GM12892 (cell line): ENCODE data around the gene CCDC158.
A peak's percentile ranks its signal among the peaks of the same experiment; 100 is the strongest.
"Not testable (repeated sequence)": the region's sequence is repeated elsewhere in the genome, so short reads cannot be mapped to it uniquely, and the experiment has no call there.

Source experiments
- DNase-seq: peaks from one replicate; pipeline ENCODE4 v3.0.0; 2011; ENCODE audit not compliant: insufficient read length
- FAIRE-seq: peaks from 2 replicates; lab custom pipeline; 2011; peaks lifted over from hg19 to GRCh38; lab: Jason Lieb, UNC
- POLR2A ChIP-seq: IDR thresholded peaks from 2 replicates; pipeline ENCODE4 v1.6.1; 2011; ENCODE audit warnings: low read depth, low read length, control low read depth
- POLR2AphosphoS5 ChIP-seq: IDR thresholded peaks from 2 replicates; pipeline ENCODE4 v1.6.1; 2011; ENCODE audit warnings: low read depth, low read length, control low read depth
- TAF1 ChIP-seq: IDR thresholded peaks from 2 replicates; pipeline ENCODE4 v1.6.1; 2011; ENCODE audit warnings: low read depth, mild to moderate bottlenecking, control low read depth, low read length, borderline replicate concordance

CCDC158 gene

DNA sequence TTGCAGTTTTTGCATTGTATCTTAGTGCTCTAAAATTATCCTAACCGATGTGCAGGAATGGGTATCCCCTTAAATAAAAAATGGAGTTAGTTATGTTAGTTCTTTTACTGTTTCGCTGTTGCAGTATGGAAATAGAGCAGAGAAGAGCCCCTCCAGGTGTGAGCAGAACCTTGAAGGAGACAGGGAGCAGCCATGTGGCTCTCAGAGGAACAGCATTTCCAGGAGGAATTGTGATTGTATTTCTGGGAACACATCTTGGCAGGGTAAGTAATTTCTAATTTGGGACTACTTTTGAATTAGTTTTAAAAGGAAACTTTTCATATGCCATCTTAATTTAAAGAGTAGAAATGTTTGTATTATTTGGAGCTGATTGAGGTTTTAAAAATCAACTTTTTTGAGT is 5.3 kb upstream of the CCDC158 start:
- no peak for FAIRE-seq
- no peak for DNase-seq
- TF ChIP-seq POLR2A (no peak), POLR2AphosphoS5 (no peak), TAF1 (no peak)

DNA sequence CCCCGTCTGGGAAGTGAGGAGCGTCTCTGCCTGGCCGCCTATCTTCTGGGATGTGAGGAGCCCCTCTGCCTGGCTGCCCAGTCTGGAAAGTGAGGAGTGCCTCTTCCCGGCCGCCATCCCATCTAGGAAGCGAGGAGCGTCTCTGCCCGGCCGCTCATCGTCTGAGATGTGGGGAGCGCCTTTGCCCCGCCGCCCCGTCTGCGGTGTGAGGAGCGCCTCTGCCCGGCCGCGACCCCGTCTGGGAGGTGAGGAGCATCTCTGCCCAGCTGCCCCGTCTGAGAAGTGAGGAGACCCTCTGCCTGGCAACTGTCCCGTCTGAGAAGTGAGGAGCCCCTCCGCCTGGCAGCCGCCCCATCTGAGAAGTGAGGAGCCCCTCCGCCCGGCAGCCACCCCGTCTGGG is 2.2 kb upstream of the CCDC158 start:
- not testable (repeated sequence) for FAIRE-seq, DNase-seq

DNA sequence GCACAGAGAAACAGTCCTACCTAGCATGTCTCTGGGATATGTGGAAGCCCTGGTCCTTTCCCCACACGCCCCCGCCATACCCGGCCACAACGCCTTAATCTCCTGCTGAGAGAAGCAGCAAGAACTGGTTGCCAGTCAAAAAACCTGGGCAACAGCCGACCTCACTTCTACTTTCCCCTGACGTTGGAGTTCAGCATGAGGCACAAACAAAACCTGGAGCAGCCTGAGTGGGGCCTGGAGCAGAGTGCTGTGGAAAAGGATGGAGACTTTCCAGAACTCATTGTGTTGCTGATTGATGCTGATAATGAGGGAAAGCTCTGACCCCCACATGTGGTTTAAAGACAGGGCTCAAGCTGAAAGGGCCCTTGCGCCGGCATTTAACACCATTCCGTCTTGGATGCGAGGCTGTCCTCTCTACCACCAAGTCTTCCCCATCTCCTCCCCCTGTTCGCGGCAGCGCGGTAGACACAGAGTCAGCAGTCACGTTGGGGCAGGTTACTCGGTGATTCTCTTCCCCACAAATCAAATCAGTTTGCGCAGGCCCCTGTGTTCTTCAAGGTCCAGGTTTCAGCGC is 666 bp downstream of the CCDC158 start:
- DNase-seq (no peak), FAIRE-seq (no peak)
- no peak for TF ChIP-seq POLR2A
- TF ChIP-seq TAF1 = no peak
- no peak for TF ChIP-seq POLR2AphosphoS5

DNA sequence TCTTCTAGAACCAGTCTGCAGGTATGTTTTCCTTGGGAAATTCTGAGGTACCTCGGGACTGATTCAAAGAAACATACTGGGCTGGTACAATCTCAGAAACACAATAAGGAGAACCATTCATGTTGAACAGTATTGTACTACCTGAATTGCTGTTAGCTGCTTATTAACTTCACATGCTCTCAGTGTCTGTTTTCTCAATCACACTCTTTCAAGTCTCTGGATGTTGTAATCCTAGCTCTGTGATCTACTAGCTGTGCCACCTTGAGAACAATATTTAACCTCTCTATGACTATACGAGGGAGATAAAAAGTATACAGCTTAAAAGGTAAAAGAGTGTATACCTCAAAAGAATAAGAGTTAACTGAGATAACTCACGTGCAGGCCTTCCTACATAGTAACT is 10.3 kb downstream of the CCDC158 start:
- no peak for DNase-seq
- TF ChIP-seq TAF1 = no peak
- no peak for TF ChIP-seq POLR2A
- TF ChIP-seq POLR2AphosphoS5 = no peak
- FAIRE-seq = no peak

DNA sequence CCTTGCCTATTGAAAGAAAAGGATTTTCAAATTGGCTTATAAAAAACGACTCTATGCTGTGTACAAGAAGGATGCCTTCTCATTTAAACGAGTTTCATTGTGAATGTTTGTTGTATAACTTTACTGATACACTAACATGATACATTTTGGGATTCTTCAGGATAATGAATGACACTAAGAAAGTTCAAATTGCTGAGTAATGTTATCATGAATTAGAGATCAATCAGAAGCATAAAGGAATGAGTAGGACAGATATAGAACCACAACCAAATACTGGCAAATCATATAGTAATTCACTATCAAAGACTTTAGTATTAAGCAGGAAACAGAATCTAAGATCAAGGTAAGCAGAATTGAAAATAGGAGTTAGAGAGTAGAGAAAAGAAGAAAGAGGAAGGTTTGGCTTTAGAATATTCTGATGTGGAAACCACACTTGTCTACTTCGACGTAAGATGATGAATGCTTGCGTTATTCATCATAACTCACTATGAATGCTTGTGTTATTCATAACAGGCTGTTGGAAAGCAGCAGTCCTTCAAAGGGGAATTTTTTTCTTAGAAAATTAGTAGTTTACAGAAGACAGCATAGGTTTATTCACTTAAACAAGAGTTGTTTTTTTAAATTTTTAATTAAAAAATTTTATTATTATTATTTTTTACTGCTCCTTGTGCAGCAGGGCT is 13.4 kb downstream of the CCDC158 start:
- TF ChIP-seq POLR2AphosphoS5 (no peak), POLR2A (no peak), TAF1 (no peak)
- FAIRE-seq (no peak), DNase-seq (no peak)

DNA sequence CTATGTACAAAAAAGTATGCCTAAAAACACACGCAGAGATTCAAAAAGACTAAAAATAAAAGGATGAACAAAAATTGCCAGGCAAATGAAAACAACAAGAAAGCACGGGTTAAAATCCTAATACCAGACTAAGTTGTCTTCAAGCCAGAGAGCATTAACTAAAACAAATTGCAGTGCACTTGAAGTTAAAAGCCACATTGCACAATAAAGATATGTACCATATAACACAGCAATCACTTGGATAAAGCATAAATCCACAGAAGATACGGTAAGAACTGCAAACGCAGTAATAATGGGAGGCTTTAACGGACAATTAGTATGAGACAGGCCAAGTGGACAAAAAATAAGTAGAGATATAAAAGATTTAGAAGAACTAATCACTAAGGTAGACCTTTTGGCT is 14.9 kb downstream of the CCDC158 start:
- DNase-seq (no peak), FAIRE-seq (no peak)
- TF ChIP-seq TAF1 = no peak
- TF ChIP-seq POLR2AphosphoS5 = no peak
- TF ChIP-seq POLR2A = no peak

DNA sequence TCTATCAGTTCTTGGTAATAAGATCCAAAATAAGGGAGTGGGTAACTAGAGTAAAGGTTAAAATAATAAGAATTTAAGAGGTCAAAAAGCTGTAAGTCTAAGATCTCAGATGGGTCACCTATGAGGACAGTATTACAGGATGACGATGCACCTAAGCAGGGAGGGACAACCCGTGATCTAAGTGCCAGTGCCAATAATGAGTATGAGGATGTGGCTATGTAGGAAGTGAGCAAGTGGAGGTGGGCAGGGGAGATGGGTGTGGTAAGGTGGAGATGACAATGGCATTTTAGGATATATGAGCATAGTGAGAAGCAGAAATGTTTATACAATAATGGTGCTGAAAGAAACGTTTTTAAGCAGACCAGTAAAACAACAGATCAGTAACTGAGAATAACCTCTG is 19.3 kb downstream of the CCDC158 start:
- FAIRE-seq = no peak
- TF ChIP-seq POLR2AphosphoS5 = no peak

DNA sequence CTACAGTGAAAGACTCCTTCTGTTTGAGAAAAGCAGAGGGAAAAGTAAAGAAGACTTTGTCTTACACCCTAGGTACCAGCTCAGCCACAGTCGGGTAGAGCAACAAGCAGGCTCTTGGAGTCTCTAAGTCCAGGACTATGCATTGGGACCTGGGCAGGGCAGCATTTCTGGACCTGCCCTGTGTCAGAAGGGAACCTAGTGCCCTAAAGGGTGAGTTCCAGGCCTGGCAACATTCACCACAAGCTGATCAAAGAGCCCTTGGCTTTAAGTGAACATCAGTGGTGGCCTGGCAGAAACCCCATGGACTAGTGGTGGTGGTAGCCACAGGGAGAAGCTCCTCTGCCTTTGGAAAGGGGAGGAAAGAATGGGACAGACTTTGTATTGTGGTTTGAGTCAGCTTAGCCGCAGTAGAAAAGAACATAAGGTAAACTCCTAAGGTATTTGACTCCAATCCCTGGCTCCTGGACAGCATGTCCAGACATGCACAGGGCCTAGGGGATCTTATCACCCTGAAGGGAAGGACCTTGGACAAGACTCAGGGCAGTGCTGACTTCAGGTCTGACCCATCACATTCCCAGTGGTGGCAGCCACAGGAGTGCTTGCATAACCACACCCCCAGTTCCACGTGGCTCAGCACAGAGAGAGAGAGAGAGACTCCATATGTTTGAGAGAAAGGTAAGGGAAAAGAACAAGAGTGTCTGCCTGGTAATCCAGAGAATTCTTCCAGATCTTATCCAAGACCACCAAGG is 32.6 kb downstream of the CCDC158 start:
- peak; percentile 54 for FAIRE-seq
- TF ChIP-seq TAF1 (no peak), POLR2A (no peak), POLR2AphosphoS5 (no peak)
- DNase-seq = no peak

More for the DNA sequence above, 19.3 kb downstream of the CCDC158 start:
- no peak for DNase-seq

DNA sequence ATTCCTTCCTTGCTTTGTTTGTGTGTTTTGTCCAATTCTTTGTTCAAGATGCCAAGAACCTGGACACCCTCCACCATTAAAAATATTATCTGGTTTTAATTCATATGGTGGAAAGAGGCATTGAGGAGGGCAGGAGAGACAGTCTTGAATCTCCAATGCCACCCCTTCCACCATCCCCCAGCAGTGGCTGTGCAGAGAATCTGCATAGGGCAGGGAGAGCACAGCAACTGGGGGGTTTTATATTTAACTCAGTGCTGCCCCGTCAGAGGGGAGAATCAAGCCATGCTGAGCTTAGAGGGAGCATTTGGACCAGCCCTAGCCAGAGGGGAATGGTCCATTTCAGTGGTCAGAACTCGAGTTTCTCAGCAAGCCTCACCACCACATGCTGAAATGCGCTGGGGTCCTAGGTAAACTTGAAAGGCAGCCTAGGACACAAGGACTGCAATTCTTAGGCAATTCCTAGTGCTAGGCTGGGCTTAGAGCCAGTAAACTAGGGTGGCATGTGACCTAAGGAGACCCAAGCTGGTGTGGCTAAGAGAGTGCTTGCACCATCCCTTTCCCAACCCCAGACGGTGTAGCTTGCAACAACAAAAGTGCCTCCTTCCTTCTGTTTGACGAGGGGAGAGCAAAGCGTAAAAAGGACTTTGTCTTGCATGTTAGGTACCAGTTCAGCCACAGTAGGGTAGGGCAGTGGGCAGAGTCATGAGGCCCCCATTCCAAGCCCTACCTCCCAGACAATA is 34.2 kb downstream of the CCDC158 start:
- DNase-seq (no peak), FAIRE-seq (no peak)
- TF ChIP-seq POLR2A (no peak), POLR2AphosphoS5 (no peak), TAF1 (no peak)

DNA sequence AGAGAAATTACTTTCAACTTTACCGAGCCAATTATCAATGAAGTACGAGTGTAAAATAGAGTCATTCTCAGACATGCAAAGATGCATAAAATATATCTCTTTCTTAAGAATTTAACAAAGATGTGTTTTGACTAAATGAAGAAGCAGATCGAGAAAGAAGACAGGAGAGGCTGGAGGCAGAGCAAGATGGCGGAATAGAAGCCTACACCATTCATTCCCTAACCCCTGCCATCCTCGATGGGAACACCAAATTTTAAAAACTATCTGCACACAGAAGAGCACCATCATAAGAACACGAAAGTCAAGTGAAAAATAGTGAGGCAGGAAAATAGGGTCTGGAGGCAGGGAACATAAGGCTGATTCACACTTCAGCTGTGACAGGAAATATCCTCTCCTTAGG is 35.0 kb downstream of the CCDC158 start:
- no peak for TF ChIP-seq TAF1
- no peak for TF ChIP-seq POLR2A
- TF ChIP-seq POLR2AphosphoS5 = no peak
- DNase-seq (no peak), FAIRE-seq (no peak)

DNA sequence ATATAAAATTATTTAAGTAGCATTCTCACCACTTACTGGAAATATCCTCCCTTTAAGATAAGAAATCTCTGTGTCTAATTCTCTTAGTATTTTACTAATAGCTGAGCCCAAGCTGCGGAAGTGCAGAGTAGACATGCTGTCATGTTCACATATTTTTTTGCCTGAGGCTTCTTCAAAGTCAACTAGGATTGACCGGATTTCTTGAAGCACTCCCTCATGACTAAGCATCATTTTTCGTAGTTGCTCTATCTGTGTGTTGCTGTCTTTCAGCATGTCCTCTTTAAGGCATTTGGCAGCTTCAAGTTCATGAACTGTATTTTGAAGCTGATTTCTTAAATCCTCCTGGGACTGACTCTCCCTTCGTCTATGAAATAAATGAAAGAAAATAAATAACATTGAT is 36.9 kb downstream of the CCDC158 start:
- no peak for TF ChIP-seq POLR2A
- TF ChIP-seq TAF1 = no peak
- TF ChIP-seq POLR2AphosphoS5 = no peak
- DNase-seq = no peak
- FAIRE-seq = no peak

DNA sequence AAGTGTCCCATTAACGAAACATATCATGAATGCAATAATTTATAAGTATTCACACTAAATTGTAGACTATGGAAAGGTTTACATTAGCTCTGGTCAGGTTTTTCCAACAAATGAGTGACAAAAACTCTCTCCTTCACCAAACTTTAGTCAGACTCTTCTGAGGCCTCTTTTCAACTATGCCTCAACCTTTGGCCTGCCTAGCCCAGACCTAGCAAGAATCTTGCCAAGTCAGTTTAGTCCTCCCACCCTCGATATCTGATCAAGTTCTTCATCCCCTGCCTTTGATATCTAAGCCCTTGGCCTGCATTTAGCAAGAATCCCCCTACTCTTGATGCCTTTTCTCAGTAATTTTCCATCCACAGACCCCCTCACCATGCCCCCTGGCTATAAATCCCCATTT is 37.9 kb downstream of the CCDC158 start:
- no peak for FAIRE-seq
- DNase-seq = no peak
- TF ChIP-seq TAF1 (no peak), POLR2A (no peak), POLR2AphosphoS5 (no peak)

DNA sequence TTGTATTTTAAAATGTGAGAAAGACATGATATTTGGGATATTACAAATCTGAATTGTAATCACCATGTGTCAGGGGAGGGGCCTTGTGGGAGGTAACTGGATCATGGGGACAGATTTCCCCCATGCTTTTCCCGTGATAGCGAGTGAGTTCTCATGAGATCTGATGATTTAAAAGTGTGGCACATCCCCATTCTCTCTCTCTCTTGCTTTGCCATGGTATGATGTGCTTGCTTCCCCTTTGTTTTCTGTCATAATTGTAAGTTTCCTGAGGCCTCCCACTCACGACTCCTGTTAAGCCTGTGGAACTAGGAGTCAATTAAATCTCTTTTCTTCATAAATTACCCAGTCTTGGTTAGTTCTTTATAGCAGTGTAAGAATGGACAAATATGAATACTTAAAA is 39.0 kb downstream of the CCDC158 start:
- DNase-seq (no peak), FAIRE-seq (peak; percentile 14)
- TF ChIP-seq TAF1 (no peak), POLR2A (no peak)
